Measurements from ENCODE around the gene ADAMTSL2. TPM values are rescaled to one million over a fixed set of nuclear protein-coding genes. Genes with fewer than 3 reads are reported as not detected.

Gene ADAMTSL2
- total RNA-seq, 2 donors from 2014 or later = 0.18 to 0.93 TPM

- no peaks in the 10 kb centered on the region for H3K9me3 ChIP-seq (ENCODE audit: control insufficient read depth, low read length)
- peak; percentile 76 for DNase-seq
- Mint-ChIP-seq H3K27ac (no peak overlapping the region), H3K27me3 (ENCODE audit: insufficient read depth) (peaks cover 3% of the 10 kb centered on the region), H3K9me3 (no peaks in the 10 kb centered on the region), H3K36me3 (ENCODE audit: low read depth) (no peaks in the 10 kb centered on the region), H3K4me3 (no peak overlapping the region), H3K4me1 (peaks cover 12% of the 10 kb centered on the region)
- no peak overlapping the region for H3K9ac ChIP-seq (ENCODE audit: extremely low read depth, low read length, poor library complexity, severe bottlenecking)
- 29 to 48% methylated on average over 20 to 31 of the region's 31 CpGs for WGBS, 2 experiments (ENCODE audit: insufficient coverage in 1 of 2, insufficient read length in 1 of 2)
- H3K4me3 ChIP-seq (ENCODE audit: low read length) = no peak overlapping the region
- TF ChIP-seq CTCF (conservative IDR thresholded peaks at IDR 0.05) = no peak
- H3K27me3 ChIP-seq (ENCODE audit: control insufficient read depth, insufficient read depth, low read length, poor library complexity, severe bottlenecking) = no peaks in the 10 kb centered on the region
- H3K27ac ChIP-seq (ENCODE audit: low read depth, low read length) = peak overlapping the region; percentile 89
- no peaks in the 10 kb centered on the region for H3K36me3 ChIP-seq (ENCODE audit: control insufficient read depth, insufficient read depth, low read length)
- H3K4me1 ChIP-seq (ENCODE audit: control insufficient read depth, insufficient read depth, low read length) = peaks cover 4% of the 10 kb centered on the region
These were observed 24.0 kb downstream of the ADAMTSL2 start for GRCh38 chr9:133558191-133559126.

GRCh38 chr9:133560311-133560710, 25.8 kb downstream of the ADAMTSL2 start:
- no peaks in the 10 kb centered on the region for H3K36me3 ChIP-seq (ENCODE audit: control insufficient read depth, insufficient read depth, low read length)
- no peak for TF ChIP-seq CTCF (conservative IDR thresholded peaks at IDR 0.05)
- Mint-ChIP-seq H3K27ac (no peak overlapping the region), H3K36me3 (ENCODE audit: low read depth) (no peaks in the 10 kb centered on the region), H3K9me3 (no peaks in the 10 kb centered on the region), H3K27me3 (ENCODE audit: insufficient read depth) (peaks cover 3% of the 10 kb centered on the region), H3K4me1 (peaks cover 12% of the 10 kb centered on the region), H3K4me3 (no peak overlapping the region)
- 91 to 93% methylated on average over 6 to 15 of the region's 15 CpGs for WGBS, 2 experiments (ENCODE audit: insufficient coverage in 1 of 2, insufficient read length in 1 of 2)
- no peak overlapping the region for H3K27ac ChIP-seq (ENCODE audit: low read depth, low read length)
- H3K9ac ChIP-seq (ENCODE audit: extremely low read depth, low read length, poor library complexity, severe bottlenecking) = no peak overlapping the region
- H3K4me3 ChIP-seq (ENCODE audit: low read length) = no peak overlapping the region
- DNase-seq = no peak
- peaks cover 4% of the 10 kb centered on the region for H3K4me1 ChIP-seq (ENCODE audit: control insufficient read depth, insufficient read depth, low read length)
- H3K9me3 ChIP-seq (ENCODE audit: control insufficient read depth, low read length) = no peaks in the 10 kb centered on the region
- no peaks in the 10 kb centered on the region for H3K27me3 ChIP-seq (ENCODE audit: control insufficient read depth, insufficient read depth, low read length, poor library complexity, severe bottlenecking)

- no peaks in the 10 kb centered on the region for H3K27me3 ChIP-seq (ENCODE audit: control insufficient read depth, insufficient read depth, low read length, poor library complexity, severe bottlenecking)
- Mint-ChIP-seq H3K9me3 (no peaks in the 10 kb centered on the region), H3K4me1 (peaks cover 12% of the 10 kb centered on the region), H3K27me3 (ENCODE audit: insufficient read depth) (peaks cover 3% of the 10 kb centered on the region), H3K27ac (no peak overlapping the region), H3K4me3 (no peak overlapping the region), H3K36me3 (ENCODE audit: low read depth) (no peaks in the 10 kb centered on the region)
- no peak overlapping the region for H3K27ac ChIP-seq (ENCODE audit: low read depth, low read length)
- H3K4me3 ChIP-seq (ENCODE audit: low read length) = no peak overlapping the region
- no peaks in the 10 kb centered on the region for H3K36me3 ChIP-seq (ENCODE audit: control insufficient read depth, insufficient read depth, low read length)
- peaks cover 4% of the 10 kb centered on the region for H3K4me1 ChIP-seq (ENCODE audit: control insufficient read depth, insufficient read depth, low read length)
- H3K9me3 ChIP-seq (ENCODE audit: control insufficient read depth, low read length) = no peaks in the 10 kb centered on the region
- 94 to 98% methylated on average over 16 to 22 of the region's 22 CpGs for WGBS, 2 experiments (ENCODE audit: insufficient coverage in 1 of 2, insufficient read length in 1 of 2)
- no peak for TF ChIP-seq CTCF (conservative IDR thresholded peaks at IDR 0.05)
- H3K9ac ChIP-seq (ENCODE audit: extremely low read depth, low read length, poor library complexity, severe bottlenecking) = no peak overlapping the region
- DNase-seq = no peak
These were observed 26.4 kb downstream of the ADAMTSL2 start for GRCh38 chr9:133560944-133561343.

Data from endodermal cell (in vitro differentiated cells).